GM12873 (cell line): ENCODE data around the gene SNPH.

Source experiments
- TF ChIP-seq, protein P1 (sequence below): IDR thresholded peaks from 2 replicates; pipeline ENCODE4 v1.5.1; 2012; ENCODE audit warnings: low read depth, mild to moderate bottlenecking, moderate library complexity, low read length, control low read depth; ENCODE audit not compliant: insufficient read depth; ENCODE audit errors: missing control alignments

The SNPH gene

DNA sequence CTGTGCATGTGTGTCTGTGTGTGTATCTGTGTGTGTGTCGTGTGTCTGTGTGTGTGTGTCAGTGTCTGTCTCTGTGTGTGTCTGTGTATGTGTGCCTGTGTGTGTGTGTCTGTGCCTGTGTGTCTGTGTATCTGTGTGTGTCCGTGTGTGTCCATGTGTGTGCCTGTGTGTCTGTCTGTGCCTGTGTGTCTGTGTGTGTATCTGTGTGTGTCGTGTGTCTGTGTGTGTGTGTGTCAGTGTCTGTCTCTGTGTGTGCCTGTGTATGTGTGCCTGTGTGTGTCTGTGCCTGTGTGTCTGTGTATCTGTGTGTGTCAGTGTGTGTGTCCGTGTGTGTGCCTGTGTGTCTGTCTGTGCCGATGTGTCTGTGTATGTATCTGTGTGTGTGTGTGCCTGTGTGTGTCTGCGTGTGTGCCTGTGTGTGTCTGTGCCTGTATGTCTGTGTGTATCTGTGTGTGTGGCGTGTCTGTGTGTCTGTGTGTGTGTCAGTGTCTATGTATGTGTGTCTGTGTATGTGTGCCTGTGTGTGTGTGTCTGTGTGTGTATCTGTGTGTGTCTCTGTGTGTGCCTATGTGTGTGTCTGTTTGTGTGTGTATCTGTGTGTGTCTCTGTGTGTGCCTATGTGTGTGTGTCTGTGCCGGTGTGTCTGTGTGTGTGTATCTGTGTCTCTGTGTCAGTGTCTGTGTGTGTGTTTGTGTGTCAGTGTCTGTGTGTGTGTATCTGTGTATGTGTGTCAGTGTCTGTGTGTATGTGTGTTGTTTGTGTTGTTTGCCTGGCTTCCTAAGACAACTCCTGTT, 11.6 kb downstream of the SNPH start:
- TF ChIP-seq, protein P1, sequence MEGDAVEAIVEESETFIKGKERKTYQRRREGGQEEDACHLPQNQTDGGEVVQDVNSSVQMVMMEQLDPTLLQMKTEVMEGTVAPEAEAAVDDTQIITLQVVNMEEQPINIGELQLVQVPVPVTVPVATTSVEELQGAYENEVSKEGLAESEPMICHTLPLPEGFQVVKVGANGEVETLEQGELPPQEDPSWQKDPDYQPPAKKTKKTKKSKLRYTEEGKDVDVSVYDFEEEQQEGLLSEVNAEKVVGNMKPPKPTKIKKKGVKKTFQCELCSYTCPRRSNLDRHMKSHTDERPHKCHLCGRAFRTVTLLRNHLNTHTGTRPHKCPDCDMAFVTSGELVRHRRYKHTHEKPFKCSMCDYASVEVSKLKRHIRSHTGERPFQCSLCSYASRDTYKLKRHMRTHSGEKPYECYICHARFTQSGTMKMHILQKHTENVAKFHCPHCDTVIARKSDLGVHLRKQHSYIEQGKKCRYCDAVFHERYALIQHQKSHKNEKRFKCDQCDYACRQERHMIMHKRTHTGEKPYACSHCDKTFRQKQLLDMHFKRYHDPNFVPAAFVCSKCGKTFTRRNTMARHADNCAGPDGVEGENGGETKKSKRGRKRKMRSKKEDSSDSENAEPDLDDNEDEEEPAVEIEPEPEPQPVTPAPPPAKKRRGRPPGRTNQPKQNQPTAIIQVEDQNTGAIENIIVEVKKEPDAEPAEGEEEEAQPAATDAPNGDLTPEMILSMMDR, result no peak

DNA sequence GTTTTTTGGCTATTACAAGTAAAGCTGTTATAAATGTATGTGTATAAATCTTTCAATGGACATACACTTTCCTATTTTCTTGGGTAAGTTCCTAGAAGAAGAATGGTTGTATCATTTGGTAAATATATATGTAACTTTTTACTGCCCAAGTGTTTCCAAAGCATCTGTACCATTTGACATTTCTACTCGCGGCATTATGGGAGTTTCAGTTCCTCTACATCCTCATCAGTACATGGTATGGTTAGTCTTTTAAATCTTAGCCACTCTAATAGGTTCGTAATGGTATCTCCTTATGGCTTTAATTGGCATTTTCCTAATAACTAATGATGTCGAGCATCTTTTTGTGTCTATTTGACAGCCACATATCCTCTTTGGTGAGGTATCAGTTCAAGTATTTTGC, 12.9 kb downstream of the SNPH start:
- TF ChIP-seq, protein P1, result no peak

DNA sequence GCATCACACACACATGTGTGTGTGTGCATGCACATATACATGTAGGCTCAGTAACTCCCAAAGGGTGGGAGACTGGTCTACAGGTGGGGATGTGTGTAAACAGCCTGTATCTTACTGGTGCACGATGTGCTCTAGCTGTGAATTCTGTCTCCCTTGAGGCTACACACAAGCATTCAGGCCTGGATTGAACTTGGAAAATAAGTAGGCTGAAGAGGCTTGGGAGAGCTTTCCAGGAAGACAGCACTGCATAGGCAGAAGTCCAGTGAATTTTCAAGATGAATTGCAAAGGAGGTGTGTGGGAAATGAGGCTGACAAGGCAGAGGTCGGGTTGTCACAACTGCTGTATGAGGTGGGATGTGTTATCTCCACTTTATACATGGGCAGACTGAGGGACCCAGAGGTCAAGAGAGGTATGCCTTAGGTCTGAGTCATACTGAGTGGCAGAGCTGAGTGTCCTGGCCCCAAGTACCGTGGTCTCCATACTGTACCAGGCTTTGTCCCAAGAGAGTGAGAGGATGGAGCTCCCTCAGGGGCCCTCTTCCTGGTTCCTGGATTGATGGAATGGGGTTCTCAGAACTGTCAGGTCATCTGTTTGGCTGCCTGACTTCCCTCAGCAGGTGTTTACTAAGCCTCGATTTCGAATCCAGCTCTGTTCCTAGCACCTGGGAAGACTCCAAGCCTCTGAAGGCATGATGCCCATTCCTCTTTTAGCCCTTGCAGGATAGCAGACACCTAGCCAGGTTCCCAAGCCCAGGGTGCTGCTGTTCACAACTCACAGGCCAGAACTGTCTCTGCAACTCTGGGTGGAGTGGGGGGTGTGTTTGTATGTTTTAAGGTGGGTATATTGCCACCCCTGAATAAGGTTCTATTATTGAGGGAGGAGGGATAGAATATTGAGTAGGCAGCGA, 14.4 kb downstream of the SNPH start:
- TF ChIP-seq, protein P1, result no peak

DNA sequence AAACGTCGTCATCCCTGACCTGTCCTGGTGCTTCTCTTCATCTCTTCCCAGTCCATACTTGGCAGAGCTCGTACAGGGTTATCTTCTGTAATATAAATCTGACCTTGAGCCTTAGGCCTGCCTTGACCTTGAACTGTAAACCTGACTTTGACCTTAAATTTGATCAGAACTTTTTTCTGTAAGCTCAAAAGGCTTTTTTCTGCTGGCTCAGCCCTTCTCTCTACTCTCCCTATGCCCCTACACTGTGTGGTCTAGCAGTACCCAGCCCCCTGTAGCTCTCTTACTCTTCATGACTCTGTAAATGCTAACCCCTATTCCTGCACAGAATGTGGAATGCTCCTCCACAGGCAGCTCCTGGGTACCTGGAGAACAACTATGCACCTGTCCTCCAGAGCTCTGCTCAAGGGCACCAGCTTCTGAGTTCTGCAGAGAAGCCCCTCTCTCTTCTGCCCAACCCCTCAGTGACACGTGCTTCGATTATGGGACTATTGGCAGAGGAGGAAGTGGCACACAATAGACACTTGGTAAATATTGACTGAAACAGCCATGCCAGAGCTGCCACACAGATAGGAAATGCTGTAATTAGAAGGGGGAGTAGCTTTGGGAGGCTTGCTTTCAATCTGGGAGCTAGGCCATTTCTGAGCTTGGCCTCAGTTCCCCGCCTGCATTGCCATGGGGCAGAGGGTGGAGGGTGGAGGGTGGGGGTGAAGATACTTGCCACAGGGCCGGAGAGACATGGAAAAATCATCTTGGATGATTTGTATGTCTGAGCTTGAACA, 15.4 kb downstream of the SNPH start:
- TF ChIP-seq, protein P1, result no peak

DNA sequence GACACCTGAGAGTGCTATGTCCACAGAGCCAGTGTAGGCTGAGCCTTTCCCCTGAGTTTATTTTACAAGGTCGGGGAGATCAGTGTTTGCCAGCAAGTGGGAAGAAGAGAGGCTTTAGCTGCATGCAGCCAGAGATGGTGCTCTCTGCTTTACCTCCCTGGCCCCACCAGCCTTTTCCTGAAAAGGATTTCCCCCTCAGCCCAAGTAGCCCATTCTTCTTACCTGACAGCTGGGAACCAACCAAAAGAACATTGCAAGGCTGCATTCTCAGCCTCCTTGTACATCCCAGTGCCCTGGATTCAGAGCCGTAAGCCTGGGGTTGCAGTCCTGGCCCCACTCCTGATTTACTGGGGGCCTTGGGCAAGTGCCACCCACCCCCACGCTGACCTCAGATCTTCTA, 16.9 kb downstream of the SNPH start:
- TF ChIP-seq, protein P1, result no peak

DNA sequence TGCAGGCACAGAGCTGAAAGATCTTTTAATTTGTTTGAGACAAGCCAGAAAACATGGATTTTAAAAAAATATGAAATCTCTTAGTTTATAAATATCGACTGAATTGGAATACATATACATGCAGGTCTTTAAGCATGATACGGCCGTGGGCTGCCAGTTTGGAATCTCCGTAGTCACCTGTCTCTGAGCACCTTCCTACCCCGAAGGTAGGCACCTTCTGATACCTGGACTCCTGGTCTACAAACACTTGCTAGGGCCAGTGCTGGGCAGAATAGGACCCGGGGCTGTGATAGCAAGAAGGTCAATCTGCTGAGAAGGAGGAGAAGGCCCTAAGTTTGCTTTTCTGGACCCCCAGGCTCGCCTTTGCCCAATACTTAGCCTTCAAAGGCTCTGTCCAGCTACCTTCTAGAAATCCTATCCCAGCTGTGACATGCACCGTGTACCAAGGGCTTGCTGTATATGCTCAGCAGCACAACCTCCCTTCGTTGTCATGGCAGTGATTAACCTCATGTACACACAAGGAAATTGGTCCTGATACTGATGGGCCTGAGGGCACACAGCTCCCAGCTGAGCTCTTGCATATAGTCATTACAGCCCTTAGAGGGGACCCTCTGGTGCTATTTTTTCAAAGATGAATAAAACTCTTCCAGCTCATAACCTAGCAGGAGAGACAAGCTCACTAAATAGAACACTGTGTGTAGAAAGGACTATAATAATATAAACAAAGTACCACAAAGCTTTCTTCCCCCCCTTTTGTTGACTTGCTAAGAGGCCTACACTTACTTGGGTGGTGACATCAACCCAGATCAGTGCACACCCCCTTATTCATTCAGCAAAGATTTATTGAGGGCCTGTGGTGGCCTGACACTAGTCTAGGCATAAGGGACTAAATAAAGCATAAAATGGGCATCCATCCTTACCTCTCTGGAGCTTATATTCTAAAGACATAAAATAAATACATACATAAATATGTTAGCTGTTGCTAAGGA, 17.7 kb downstream of the SNPH start:
- TF ChIP-seq, protein P1, result no peak
